ENCODE results near the gene DLG2. TPM values are rescaled to one million over a fixed set of nuclear protein-coding genes. Genes with fewer than 3 reads are reported as not detected.

Gene DLG2
- total and polyA plus RNA-seq, 2 donors (not counting 3 experiments of a cell fraction or from before 2014, with no cell fraction given): 0.15 to 1.1 TPM

GRCh38 chr11:83990160-83990733, 1636.9 kb downstream of the DLG2 start:
- Histone ChIP-seq H3K9me1 (replicated peaks; ENCODE audit: control insufficient read depth, extremely low read depth, insufficient read depth, low read length) (no peaks in the 10 kb centered on the region), H3K4me1 (ENCODE audit: control insufficient read depth, extremely low read depth, insufficient read depth, low read length) (no peaks in the 10 kb centered on the region), H3K27ac (ENCODE audit: insufficient read depth, low read depth, low read length) (no peak overlapping the region), H2AFZ (ENCODE audit: low read depth, low read length) (no peak overlapping the region), H3K9me3 (replicated peaks; ENCODE audit: control insufficient read depth, insufficient read depth, low read length) (no peaks in the 10 kb centered on the region), H4K20me1 (replicated peaks; ENCODE audit: control insufficient read depth, extremely low read depth, insufficient read depth, low read length) (no peaks in the 10 kb centered on the region), H3K4me2 (ENCODE audit: insufficient read depth, low read length) (no peak overlapping the region), H3K9ac (replicated peaks; ENCODE audit: extremely low read depth, insufficient read depth, low read length) (no peak overlapping the region), H3K79me2 (ENCODE audit: control insufficient read depth, insufficient read depth, low read length) (no peaks in the 10 kb centered on the region), H3K36me3 (ENCODE audit: control insufficient read depth in 2 of 2, extremely low read depth in 1 of 2, insufficient read depth in 2 of 2, low read length in 2 of 2) (no peaks in the 10 kb centered on the region), H3K4me3 (replicated peaks in 1 of 3; ENCODE audit: insufficient read depth in 1 of 3, low read depth in 1 of 3, low read length in 3 of 3) (no peak overlapping the region), H3K27me3 (ENCODE audit: control insufficient read depth in 2 of 2, insufficient read depth in 2 of 2, low read length in 2 of 2) (no peaks in the 10 kb centered on the region)
- dilution Hi-C loops (cut with MboI; ENCODE audit: extremely low pct_ligation_motif_present, low sequenced_read_pairs) (no loop called here), intact Hi-C loops (cut with micrococcal nuclease) (no loop called here)
- DNase-seq (ENCODE audit: low read depth, low spot score): no peak
- no TSS peak for BruUV-seq (replicated peaks)
- ChIA-PET POLR2A (no interaction called here), CTCF (no interaction called here)
- no peak for FAIRE-seq
- no peak for TF ChIP-seq POLR2A (IDR thresholded peaks at IDR 0.05; ENCODE audit: low read depth, low read length)
- TF ChIP-seq EZH2 (IDR thresholded peaks at IDR 0.05; ENCODE audit: borderline replicate concordance, low read depth, low read length, severe bottlenecking): no peak
- no peak for TF ChIP-seq GATA2 (IDR thresholded peaks at IDR 0.05; ENCODE audit: insufficient read depth, insufficient read length, low read depth, low read length)
- no peak for TF ChIP-seq POLR2AphosphoS5 (IDR thresholded peaks at IDR 0.05; ENCODE audit: insufficient read depth, low read depth, low read length)
- no peak for TF ChIP-seq CTCF (IDR thresholded peaks at IDR 0.05; ENCODE audit: extremely low read depth in 1 of 2, insufficient read depth in 1 of 2, low read depth in 1 of 2, low read length in 2 of 2)
- no peak for TF ChIP-seq FOS (IDR thresholded peaks at IDR 0.05; ENCODE audit: borderline replicate concordance, insufficient read depth, low read length)
- no peak for TF ChIP-seq MYC (IDR thresholded peaks at IDR 0.05; ENCODE audit: low read depth, low read length)
- TF ChIP-seq JUN (IDR thresholded peaks at IDR 0.05; ENCODE audit: borderline replicate concordance, insufficient read depth, insufficient read length, low read depth): no peak
